ENCODE data around the gene FGF18.

Gene FGF18

GRCh38 chr5:171424726-171425125 lies 5.3 kb downstream of the FGF18 start:
- peak; percentile 74 for DNase-seq

- DNase-seq, result no peak
Measured at GRCh38 chr5:171425596-171426244, 6.3 kb downstream of the FGF18 start.

GRCh38 chr5:171426266-171426665 lies 6.8 kb downstream of the FGF18 start:
- DNase-seq, result no peak

- no peak for DNase-seq
Measured at GRCh38 chr5:171426680-171427079, 7.2 kb downstream of the FGF18 start.

GRCh38 chr5:171427318-171428167 lies 8.1 kb downstream of the FGF18 start:
- peak; percentile 86 for DNase-seq

- no peak for DNase-seq
Measured at GRCh38 chr5:171428168-171428696, 8.8 kb downstream of the FGF18 start.

- DNase-seq, result no peak
Measured at GRCh38 chr5:171428809-171429542, 9.5 kb downstream of the FGF18 start.

GRCh38 chr5:171429543-171429910 lies 10.1 kb downstream of the FGF18 start:
- no peak for DNase-seq

GRCh38 chr5:171431251-171431777 lies 11.9 kb downstream of the FGF18 start:
- no peak for DNase-seq

- DNase-seq, result no peak
Measured at GRCh38 chr5:171432076-171432475, 12.6 kb downstream of the FGF18 start.

- no peak for DNase-seq
Measured at GRCh38 chr5:171432583-171433351, 13.3 kb downstream of the FGF18 start.

GRCh38 chr5:171433352-171433698 lies 13.9 kb downstream of the FGF18 start:
- DNase-seq, result no peak

GRCh38 chr5:171433982-171434676 lies 14.7 kb downstream of the FGF18 start:
- no peak for DNase-seq

GRCh38 chr5:171434874-171435273 lies 15.4 kb downstream of the FGF18 start:
- DNase-seq, result no peak

GRCh38 chr5:171435908-171436307 lies 16.5 kb downstream of the FGF18 start:
- no peak for DNase-seq

GRCh38 chr5:171436804-171437285 lies 17.4 kb downstream of the FGF18 start:
- DNase-seq, result no peak

- DNase-seq, result peak; percentile 86
Measured at GRCh38 chr5:171437286-171437821, 17.9 kb downstream of the FGF18 start.

- DNase-seq, result no peak
Measured at GRCh38 chr5:171438738-171439137, 19.3 kb downstream of the FGF18 start.

GRCh38 chr5:171441246-171441791 lies 21.9 kb downstream of the FGF18 start:
- DNase-seq, result no peak

- DNase-seq, result no peak
Measured at GRCh38 chr5:171442287-171443042, 23.0 kb downstream of the FGF18 start.
